Eye (tissue), 1 donor: ENCODE data around the gene FOXP1.

Experiments used
- DNase-seq: peaks from one replicate; pipeline ENCODE4 v3.0.0-alpha.2; 2015

FOXP1 gene

GRCh38 chr3:71585887-71586809, 2.6 kb upstream of the FOXP1 start:
- DNase-seq, result peak; percentile 76

GRCh38 chr3:71585131-71585530, 1.6 kb upstream of the FOXP1 start:
- no peak for DNase-seq

- DNase-seq, result peak; percentile 95
Measured at GRCh38 chr3:71584394-71585011, 975 bp upstream of the FOXP1 start.

- DNase-seq, result peak; percentile 90
Measured at GRCh38 chr3:71582612-71583565, 639 bp downstream of the FOXP1 start.

GRCh38 chr3:71582036-71582611, 1.4 kb downstream of the FOXP1 start:
- DNase-seq, result peak; percentile 90

GRCh38 chr3:71581457-71582035, 2.0 kb downstream of the FOXP1 start:
- peak; percentile 81 for DNase-seq

GRCh38 chr3:71580636-71581456, 2.7 kb downstream of the FOXP1 start:
- DNase-seq, result peak; percentile 68

- DNase-seq, result peak; percentile 80
Measured at GRCh38 chr3:71579935-71580406, 3.6 kb downstream of the FOXP1 start.

GRCh38 chr3:71579326-71579934, 4.1 kb downstream of the FOXP1 start:
- no peak for DNase-seq

GRCh38 chr3:71578054-71578751, 5.3 kb downstream of the FOXP1 start:
- DNase-seq, result peak; percentile 25

GRCh38 chr3:71577011-71577410, 6.5 kb downstream of the FOXP1 start:
- no peak for DNase-seq

GRCh38 chr3:71575433-71575832, 8.1 kb downstream of the FOXP1 start:
- no peak for DNase-seq

GRCh38 chr3:71573181-71573580, 10.3 kb downstream of the FOXP1 start:
- DNase-seq, result no peak

GRCh38 chr3:71570546-71570945, 13.0 kb downstream of the FOXP1 start:
- DNase-seq, result no peak

- no peak for DNase-seq
Measured at GRCh38 chr3:71568207-71568606, 15.3 kb downstream of the FOXP1 start.

- DNase-seq, result no peak
Measured at GRCh38 chr3:71566776-71567175, 16.8 kb downstream of the FOXP1 start.

GRCh38 chr3:71565976-71566375, 17.6 kb downstream of the FOXP1 start:
- DNase-seq, result no peak

GRCh38 chr3:71565316-71565715, 18.2 kb downstream of the FOXP1 start:
- no peak for DNase-seq

GRCh38 chr3:71564361-71564760, 19.2 kb downstream of the FOXP1 start:
- DNase-seq, result no peak

GRCh38 chr3:71563827-71564226, 19.7 kb downstream of the FOXP1 start:
- DNase-seq, result no peak
